ENCODE data around the gene RBM19. TPM values are rescaled to one million over a fixed set of nuclear protein-coding genes. Genes with fewer than 3 reads are reported as not detected.

Gene RBM19
- total and polyA plus RNA-seq, 2 of the 4 experiments (the other 2 are of a cell fraction), result 18.7 to 19.2 TPM

- H4K20me1 ChIP-seq (ENCODE audit: insufficient read depth, low read length), result no peaks in the 10 kb centered on the region
- H3K36me3 ChIP-seq (ENCODE audit: control insufficient read depth, insufficient read depth, low read length), result no peaks in the 10 kb centered on the region
- H4K5ac ChIP-seq (ENCODE audit: low read depth, low read length), result no peak overlapping the region
- no peak overlapping the region for H2AK5ac ChIP-seq (ENCODE audit: low read depth, low read length)
- WGBS, 2 experiments (ENCODE audit: extremely low coverage in 2 of 2, insufficient read length in 1 of 2), result no CpG with 5 or more reads among the region's 1 CpG
- no peak overlapping the region for H3K4me3 ChIP-seq (ENCODE audit: insufficient read depth, low read depth, low read length)
- H3K9me1 ChIP-seq (ENCODE audit: insufficient read depth, low read length), result no peaks in the 10 kb centered on the region
- no peak for DNase-seq
- intact Hi-C loops (cut with micrococcal nuclease), result no loop called here
- no peak overlapping the region for H2BK5ac ChIP-seq (ENCODE audit: low read depth, low read length, poor library complexity, severe bottlenecking)
- in situ Hi-C loops (cut with MboI; ENCODE audit: low sequenced_read_pairs), result loop anchor here (5.0 to 25.0 kb wide), 2 partner anchors 529 to 1784 kb away; no protein-coding TSS in a partner anchor
- H3K18ac ChIP-seq (ENCODE audit: low read depth, low read length), result no peak overlapping the region
- ChIA-PET POLR2A (ENCODE audit: unreplicated experiment) (no interaction called here), CTCF (interaction anchor here (0.6 kb wide), 1 partner anchor 659 kb away, joined by 3 read pairs; no protein-coding TSS in a partner anchor)
- no peak overlapping the region for H2AFZ ChIP-seq (replicated peaks; ENCODE audit: low read length, poor library complexity)
- H2BK15ac ChIP-seq (ENCODE audit: low read depth, low read length), result no peak overlapping the region
- H4K8ac ChIP-seq (ENCODE audit: low read depth in 2 of 2, low read length in 2 of 2), result no peak overlapping the region
- dilution Hi-C loops (cut with HindIII; ENCODE audit: low sequenced_read_pairs, unreplicated experiment), result no loop called here
- no peaks in the 10 kb centered on the region for H3K79me1 ChIP-seq (ENCODE audit: low read depth in 1 of 2, low read length in 2 of 2)
- H2BK120ac ChIP-seq (ENCODE audit: low read depth, low read length), result no peak overlapping the region
- no peak overlapping the region for H3K9ac ChIP-seq (ENCODE audit: low read depth, low read length)
- H3K4me1 ChIP-seq (ENCODE audit: control insufficient read depth, insufficient read depth, low read length), result no peaks in the 10 kb centered on the region
- ATAC-seq (ENCODE audit: low read depth), result no peak
- H3K4ac ChIP-seq (ENCODE audit: low read depth, low read length), result no peak overlapping the region
- H3K14ac ChIP-seq (replicated peaks; ENCODE audit: low read depth, low read length), result no peak overlapping the region
- H3K23ac ChIP-seq (ENCODE audit: low read depth, low read length), result no peak overlapping the region
- no peak overlapping the region for H2AK9ac ChIP-seq (replicated peaks; ENCODE audit: low read depth, low read length, poor library complexity)
- H3K9me3 ChIP-seq (ENCODE audit: control insufficient read depth, insufficient read depth, low read length), result no peaks in the 10 kb centered on the region
- no peak overlapping the region for H3K56ac ChIP-seq (ENCODE audit: extremely low read depth, insufficient read depth, low read length)
- no peak overlapping the region for H3K4me2 ChIP-seq (ENCODE audit: low read depth, low read length)
- no peak overlapping the region for H2BK20ac ChIP-seq (ENCODE audit: low read depth, low read length)
- TF ChIP-seq POLR2A (IDR thresholded peaks at IDR 0.05; ENCODE audit: low read depth, low read length) (no peak), MAFK (IDR thresholded peaks at IDR 0.05; ENCODE audit: low read depth, low read length) (no peak), FOS (IDR thresholded peaks at IDR 0.05; ENCODE audit: low read depth, low read length) (no peak), MAZ (IDR thresholded peaks at IDR 0.05; ENCODE audit: borderline replicate concordance, low read depth, low read length) (no peak), CTCF (conservative IDR thresholded peaks at IDR 0.05; ENCODE audit: low read depth, low read length) (no peak), MXI1 (IDR thresholded peaks at IDR 0.05; ENCODE audit: borderline replicate concordance, low read depth, low read length) (no peak), ELK1 (IDR thresholded peaks at IDR 0.05; ENCODE audit: borderline replicate concordance, low read depth, low read length) (no peak), RCOR1 (IDR thresholded peaks at IDR 0.05; ENCODE audit: insufficient replicate concordance, low read length) (no peak), CEBPB (IDR thresholded peaks at IDR 0.05; ENCODE audit: low read depth, low read length) (no peak), BHLHE40 (IDR thresholded peaks at IDR 0.05; ENCODE audit: low read depth, low read length) (no peak), CHD1 (IDR thresholded peaks at IDR 0.05; ENCODE audit: low read depth, low read length) (no peak)
- H3K27ac ChIP-seq (ENCODE audit: insufficient read depth, low read length), result no peak overlapping the region
- H4K91ac ChIP-seq (ENCODE audit: insufficient read depth, low read depth, low read length), result no peak overlapping the region
- no TSS peak for BruUV-seq (replicated peaks)
- peaks cover 20% of the 10 kb centered on the region for H3K27me3 ChIP-seq (ENCODE audit: control insufficient read depth, insufficient read depth, low read length)
These were observed 12.0 kb upstream of the RBM19 start for GRCh38 chr12:113978080-113978479.
